ENCODE results near the gene PDZD4. TPM values are rescaled to one million over a fixed set of nuclear protein-coding genes. Genes with fewer than 3 reads are reported as not detected.

Gene PDZD4
- total RNA-seq, 1 donor: 0.09 TPM

DNA sequence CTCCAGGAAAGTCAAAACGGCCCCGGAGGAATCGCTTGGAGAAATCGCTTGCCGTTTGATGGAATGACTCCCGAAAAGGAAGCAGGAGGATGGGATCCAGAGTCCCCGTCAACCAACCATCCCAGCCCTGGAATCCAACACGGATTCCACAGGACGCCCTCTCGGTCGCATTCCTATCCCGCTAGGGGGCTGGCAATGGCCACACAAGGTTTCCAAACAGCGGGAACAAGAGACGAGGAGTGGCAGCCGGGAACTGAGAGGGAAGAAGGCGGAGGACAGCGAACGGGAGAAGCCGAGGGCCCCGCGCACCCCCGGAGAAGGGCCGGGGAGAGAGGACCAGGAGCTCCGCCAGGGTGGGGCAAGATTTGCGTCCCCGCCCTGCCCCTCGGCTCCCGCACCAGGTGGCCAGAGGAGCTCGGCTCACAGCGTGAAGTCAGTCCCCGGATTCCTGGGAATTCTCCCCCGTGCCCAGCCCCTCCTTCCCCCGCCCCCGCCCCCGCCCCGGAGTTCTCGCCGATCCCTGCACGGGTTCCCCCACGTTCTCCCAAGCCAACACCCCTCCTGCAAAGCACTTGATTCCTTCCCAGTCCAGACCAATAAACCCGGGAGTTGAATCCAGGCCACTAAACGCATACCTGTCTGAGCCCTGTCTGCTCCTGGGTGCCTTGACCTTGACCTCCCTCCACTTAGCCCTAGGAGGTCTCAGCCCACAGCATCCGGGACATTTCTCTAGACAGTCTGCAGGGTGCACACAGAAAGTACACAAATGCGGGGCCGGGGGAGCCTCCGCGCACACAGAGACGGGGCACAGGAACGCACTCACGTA lies 1.4 kb downstream of the PDZD4 start:
- H3K4me3 ChIP-seq (ENCODE audit: low read depth, low read length): no peak overlapping the region
- TF ChIP-seq, protein P1, sequence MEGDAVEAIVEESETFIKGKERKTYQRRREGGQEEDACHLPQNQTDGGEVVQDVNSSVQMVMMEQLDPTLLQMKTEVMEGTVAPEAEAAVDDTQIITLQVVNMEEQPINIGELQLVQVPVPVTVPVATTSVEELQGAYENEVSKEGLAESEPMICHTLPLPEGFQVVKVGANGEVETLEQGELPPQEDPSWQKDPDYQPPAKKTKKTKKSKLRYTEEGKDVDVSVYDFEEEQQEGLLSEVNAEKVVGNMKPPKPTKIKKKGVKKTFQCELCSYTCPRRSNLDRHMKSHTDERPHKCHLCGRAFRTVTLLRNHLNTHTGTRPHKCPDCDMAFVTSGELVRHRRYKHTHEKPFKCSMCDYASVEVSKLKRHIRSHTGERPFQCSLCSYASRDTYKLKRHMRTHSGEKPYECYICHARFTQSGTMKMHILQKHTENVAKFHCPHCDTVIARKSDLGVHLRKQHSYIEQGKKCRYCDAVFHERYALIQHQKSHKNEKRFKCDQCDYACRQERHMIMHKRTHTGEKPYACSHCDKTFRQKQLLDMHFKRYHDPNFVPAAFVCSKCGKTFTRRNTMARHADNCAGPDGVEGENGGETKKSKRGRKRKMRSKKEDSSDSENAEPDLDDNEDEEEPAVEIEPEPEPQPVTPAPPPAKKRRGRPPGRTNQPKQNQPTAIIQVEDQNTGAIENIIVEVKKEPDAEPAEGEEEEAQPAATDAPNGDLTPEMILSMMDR (IDR thresholded peaks at IDR 0.05; ENCODE audit: insufficient read depth, low read length): no peak
- no peak for DNase-seq (ENCODE audit: low read depth)

DNA sequence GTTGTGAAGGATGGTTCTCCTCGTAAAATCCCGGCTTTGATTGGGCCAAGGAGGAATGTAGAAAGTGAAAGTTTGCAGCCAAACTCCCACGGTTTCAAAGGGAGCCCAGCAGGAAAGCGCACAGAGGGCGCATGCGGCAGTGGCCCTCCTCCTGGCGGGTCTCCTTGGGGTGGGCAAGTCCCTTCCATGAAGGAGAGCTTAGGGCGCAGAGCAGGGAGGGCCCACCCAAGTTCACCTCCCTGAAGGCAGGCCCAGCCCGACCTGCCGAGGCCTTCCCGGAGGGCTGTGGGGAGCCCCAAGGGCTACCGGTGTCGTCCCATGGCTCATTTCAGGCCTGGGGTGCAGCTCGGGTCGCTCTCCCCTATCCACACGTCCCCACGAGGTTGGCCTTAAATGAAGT lies 2.0 kb downstream of the PDZD4 start:
- TF ChIP-seq, protein P1 (IDR thresholded peaks at IDR 0.05; ENCODE audit: insufficient read depth, low read length): no peak
- no peak for DNase-seq (ENCODE audit: low read depth)
- no peak overlapping the region for H3K4me3 ChIP-seq (ENCODE audit: low read depth, low read length)

DNA sequence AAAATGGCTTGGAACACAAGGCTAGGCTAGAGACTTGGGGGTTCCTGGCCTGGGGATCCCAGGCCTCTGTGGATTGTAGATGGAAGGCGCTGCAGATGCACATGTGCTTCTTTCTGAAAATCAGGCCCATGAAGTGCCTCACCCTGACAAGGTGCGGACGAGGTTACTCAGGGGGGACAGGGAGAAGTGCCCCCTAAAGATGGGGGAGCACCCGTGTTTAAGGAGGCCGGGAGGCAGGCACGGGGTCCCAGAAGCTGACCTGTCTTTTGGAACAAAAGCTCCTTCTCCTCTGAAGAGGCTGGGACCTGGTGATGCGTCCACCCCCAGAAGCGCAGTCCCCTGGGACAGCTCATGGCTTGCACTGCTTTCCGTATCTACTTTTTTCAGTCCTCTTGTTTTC lies 2.4 kb downstream of the PDZD4 start:
- TF ChIP-seq, protein P1 (IDR thresholded peaks at IDR 0.05; ENCODE audit: insufficient read depth, low read length): no peak

DNA sequence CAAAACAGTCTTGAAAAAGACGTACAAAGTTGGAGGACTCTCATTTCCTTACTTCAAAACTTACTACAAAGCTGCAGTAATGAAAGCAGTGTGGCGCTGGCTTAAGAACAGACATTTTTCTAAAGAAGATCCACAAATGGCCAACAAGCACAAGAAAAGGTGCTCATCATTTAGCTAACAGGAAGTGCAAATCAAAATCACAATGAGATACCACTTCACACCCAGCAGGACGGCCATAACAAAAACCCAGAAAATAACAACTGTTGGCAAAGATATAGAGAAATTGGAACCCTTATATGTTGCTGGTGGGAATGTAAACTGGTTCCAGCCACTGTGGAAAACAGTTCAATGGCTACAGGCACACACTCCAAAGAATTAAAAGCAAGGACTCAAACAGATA lies 3.3 kb downstream of the PDZD4 start:
- TF ChIP-seq, protein P1 (IDR thresholded peaks at IDR 0.05; ENCODE audit: insufficient read depth, low read length): no peak

More for the DNA sequence above, 2.4 kb downstream of the PDZD4 start:
- H3K4me3 ChIP-seq (ENCODE audit: low read depth, low read length): no peak overlapping the region
- no peak for DNase-seq (ENCODE audit: low read depth)

DNA sequence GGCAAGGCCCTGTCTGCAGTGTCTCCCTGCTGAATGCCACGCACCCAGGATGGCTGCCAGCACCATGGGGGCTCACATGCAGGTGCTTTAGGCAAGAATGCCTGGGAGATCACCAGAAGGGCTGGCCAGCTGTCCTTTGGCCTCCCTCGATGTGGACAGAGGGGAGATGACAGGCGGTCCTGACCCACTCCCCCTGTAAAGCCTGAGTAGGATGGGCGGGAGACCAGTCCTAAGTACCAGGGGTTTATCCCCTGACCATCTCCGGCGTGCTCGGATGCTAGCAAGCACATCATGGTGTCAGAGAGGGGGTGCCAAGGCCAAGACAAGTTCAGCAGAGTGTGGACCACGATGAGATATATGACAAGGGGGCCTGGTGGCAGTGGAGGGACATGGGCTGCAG lies 5.3 kb downstream of the PDZD4 start:
- TF ChIP-seq, protein P1 (IDR thresholded peaks at IDR 0.05; ENCODE audit: insufficient read depth, low read length): no peak
- no peak overlapping the region for H3K4me3 ChIP-seq (ENCODE audit: low read depth, low read length)
- no peak for DNase-seq (ENCODE audit: low read depth)

More for the DNA sequence above, 3.3 kb downstream of the PDZD4 start:
- no peak overlapping the region for H3K4me3 ChIP-seq (ENCODE audit: low read depth, low read length)
- DNase-seq (ENCODE audit: low read depth): no peak

DNA sequence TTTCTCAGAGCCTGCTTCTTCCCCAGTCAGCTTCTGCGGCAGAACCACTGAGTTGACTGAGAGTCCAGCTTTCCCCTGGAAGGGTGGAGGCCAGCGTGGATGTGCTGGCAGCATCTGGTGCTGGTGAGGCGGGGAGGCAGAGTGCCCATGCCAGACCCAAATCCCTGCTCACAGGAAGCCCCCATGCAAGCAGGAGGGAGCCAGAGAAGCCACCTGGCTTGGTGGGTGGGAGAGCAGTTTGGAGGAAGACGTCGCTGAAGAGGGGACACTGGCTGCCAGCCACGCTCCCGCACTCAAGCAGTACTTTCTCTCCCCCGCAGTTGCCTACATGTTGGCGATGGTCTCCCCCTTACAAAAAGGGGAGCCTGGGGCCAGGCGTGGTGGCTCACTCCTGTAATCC lies 6.0 kb downstream of the PDZD4 start:
- DNase-seq (ENCODE audit: low read depth): no peak
- TF ChIP-seq, protein P1 (IDR thresholded peaks at IDR 0.05; ENCODE audit: insufficient read depth, low read length): no peak
- no peak overlapping the region for H3K4me3 ChIP-seq (ENCODE audit: low read depth, low read length)

Measured in fibroblast of the aortic adventitia (primary cell).